22Rv1 (cell line): ENCODE data around the gene ELAVL1.

ENCODE experiments used
- H3K27ac ChIP-seq: fragments of 450-650 bp; 2 replicates; pipeline ENCODE4 v1.5.1; 2017
- CTCF ChIP-seq: fragments of 450-650 bp; IDR thresholded peaks from 2 replicates; pipeline ENCODE4 v1.5.1; 2017; ENCODE audit warnings: mild to moderate bottlenecking
- ZFX ChIP-seq: fragments of 450-650 bp; IDR thresholded peaks from 2 replicates; pipeline ENCODE4 v1.6.1; 2017; ENCODE audit warnings: antibody characterized with exemption, borderline replicate concordance

ELAVL1 gene

GRCh38 chr19:7914099-7914498, 91.3 kb downstream of the ELAVL1 start:
- TF ChIP-seq CTCF (no peak), ZFX (no peak)

GRCh38 chr19:7913652-7914051, 91.8 kb downstream of the ELAVL1 start:
- no peak for TF ChIP-seq CTCF
- TF ChIP-seq ZFX, result no peak
- peak overlapping the region; percentile 97 for H3K27ac ChIP-seq

More at GRCh38 chr19:7914099-7914498, 91.3 kb downstream of the ELAVL1 start:
- H3K27ac ChIP-seq, result peak overlapping the region; percentile 97

GRCh38 chr19:7912697-7913564, 92.5 kb downstream of the ELAVL1 start:
- TF ChIP-seq CTCF, result no peak
- H3K27ac ChIP-seq, result peak overlapping the region; percentile 97; the same call in 1 of the 2 replicates

- no peak for TF ChIP-seq ZFX
- TF ChIP-seq CTCF, result no peak
These were observed 93.2 kb downstream of the ELAVL1 start for GRCh38 chr19:7912144-7912696.

GRCh38 chr19:7911508-7912143, 93.8 kb downstream of the ELAVL1 start:
- TF ChIP-seq CTCF (no peak), ZFX (no peak)
- no peak overlapping the region for H3K27ac ChIP-seq

More at GRCh38 chr19:7912144-7912696, 93.2 kb downstream of the ELAVL1 start:
- no peak overlapping the region for H3K27ac ChIP-seq

GRCh38 chr19:7910321-7911161, 94.9 kb downstream of the ELAVL1 start:
- H3K27ac ChIP-seq, result no peak overlapping the region
- TF ChIP-seq CTCF (no peak), ZFX (no peak)
